Small intestine (tissue), 7 donors: Measurements from ENCODE around the gene TEKT1. TPM values are rescaled to one million over a fixed set of nuclear protein-coding genes. Genes with fewer than 3 reads are reported as not detected.
A peak's percentile ranks its signal among the peaks of the same experiment; 100 is the strongest.

ENCODE experiments used
- DNase-seq, 2 donors: peaks; one replicate each; pipeline versions ENCODE4 v3.0.0 to v3.0.0-alpha.2; 2013
- FAIRE-seq: peaks from 2 replicates; lab custom pipeline; 2012; peaks lifted over from hg19 to GRCh38; lab: Jason Lieb, UNC
- H3K27ac ChIP-seq, 3 donors: one replicate each; pipeline ENCODE4 v1.5.1; 2013; ENCODE audit warnings: low read length in 2 of 3, mild to moderate bottlenecking in 2 of 3, control low read depth in 1 of 3, inconsistent platforms in 1 of 3, low read depth in 1 of 3, moderate library complexity in 1 of 3
- H3K27me3 ChIP-seq, 3 donors: one replicate each; pipeline ENCODE4 v1.6.1; 2013; ENCODE audit warnings: low read length in 3 of 3, inconsistent platforms in 1 of 3; ENCODE audit not compliant: control insufficient read depth in 3 of 3, insufficient read depth in 3 of 3
- H3K36me3 ChIP-seq, 3 donors: one replicate each; pipeline ENCODE4 v1.6.1; 2013; ENCODE audit warnings: low read length in 3 of 3, inconsistent platforms in 1 of 3, low read depth in 1 of 3, mild to moderate bottlenecking in 1 of 3, moderate library complexity in 1 of 3; ENCODE audit not compliant: control insufficient read depth in 3 of 3, insufficient read depth in 2 of 3
- H3K4me1 ChIP-seq, 3 donors: one replicate each; pipeline ENCODE4 v1.6.1; 2013; ENCODE audit warnings: low read length in 2 of 3, inconsistent platforms in 1 of 3, low read depth in 1 of 3, mild to moderate bottlenecking in 1 of 3, moderate library complexity in 1 of 3; ENCODE audit not compliant: control insufficient read depth in 3 of 3, insufficient read depth in 2 of 3
- H3K4me3 ChIP-seq, 3 donors: one replicate each; pipeline ENCODE4 v1.5.1; 2013; ENCODE audit warnings: low read length in 3 of 3, control low read depth in 1 of 3, inconsistent platforms in 1 of 3, low read depth in 1 of 3, mild to moderate bottlenecking in 1 of 3, moderate library complexity in 1 of 3
- H3K9me3 ChIP-seq, 2 donors: one replicate each; pipeline ENCODE4 v1.6.1; 2013; ENCODE audit warnings: low read depth in 1 of 2, low read length in 1 of 2; ENCODE audit not compliant: control insufficient read depth in 2 of 2, insufficient read depth in 1 of 2
- WGBS, 3 donors: extraction: QIAGEN DNeasy Blood & Tissue Kit; methylation state at CpG; one replicate each; pipeline ENCODE4 v1.1.7; 2013; 5-methylcytosine and 5-hydroxymethylcytosine counted together
- polyA plus RNA-seq, 4 donors: library from polyadenylated mRNA; stranded (reverse) in 3 of 4; unstranded in 1 of 4; fragments of 200-250 nt in 3 of 4; fragments of 120-200 nt in 1 of 4; gene quantifications; one replicate each; pipeline versions ENCODE4 v1.2.1 to v1.2.3, GENCODE V29; 2013
- donor health status: healthy with polysubstance abuse.
- donor health status: control.
- donor health status: control.
- donor health status: Bipolar disorder and iron deficiency.
- donor health status: healthy.

TEKT1 gene
- polyA plus RNA-seq, 4 donors, result 0.16 TPM; not detected in 3

DNA sequence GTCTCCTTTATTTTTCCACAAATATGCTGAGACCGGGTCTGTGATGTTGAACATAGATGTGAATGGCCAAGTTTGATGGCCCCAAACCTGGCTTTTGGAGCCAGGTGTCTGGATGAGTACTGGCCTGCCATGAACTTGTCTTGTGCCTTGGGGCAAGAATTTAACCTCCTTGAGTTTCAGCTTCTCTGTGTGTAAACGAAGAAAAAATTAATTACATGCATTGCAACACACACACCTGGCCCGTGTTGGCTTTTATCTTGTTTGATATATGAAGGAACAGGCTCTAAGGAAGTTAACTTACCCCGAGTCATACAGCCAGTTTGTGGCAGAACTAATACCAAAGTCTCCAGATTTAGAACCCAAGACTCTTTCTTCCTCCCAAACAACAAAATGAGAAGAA, 42.4 kb downstream of the TEKT1 start:
- no peaks in the 10 kb centered on the region for H3K4me1 ChIP-seq
- no peak overlapping the region for H3K27ac ChIP-seq
- H3K36me3 ChIP-seq, result no peaks in the 10 kb centered on the region
- no peaks in the 10 kb centered on the region for H3K9me3 ChIP-seq
- peak in 1 of 2 donors; percentile 34 for DNase-seq
- no peak overlapping the region for H3K4me3 ChIP-seq
- WGBS, 3 donors, result 23 to 63% (median 46%) methylated on average over 4 of the region's 4 CpGs
- FAIRE-seq, result no peak
- peaks cover 0 to 7% (median 0%) of the 10 kb centered on the region in 3 donors for H3K27me3 ChIP-seq

DNA sequence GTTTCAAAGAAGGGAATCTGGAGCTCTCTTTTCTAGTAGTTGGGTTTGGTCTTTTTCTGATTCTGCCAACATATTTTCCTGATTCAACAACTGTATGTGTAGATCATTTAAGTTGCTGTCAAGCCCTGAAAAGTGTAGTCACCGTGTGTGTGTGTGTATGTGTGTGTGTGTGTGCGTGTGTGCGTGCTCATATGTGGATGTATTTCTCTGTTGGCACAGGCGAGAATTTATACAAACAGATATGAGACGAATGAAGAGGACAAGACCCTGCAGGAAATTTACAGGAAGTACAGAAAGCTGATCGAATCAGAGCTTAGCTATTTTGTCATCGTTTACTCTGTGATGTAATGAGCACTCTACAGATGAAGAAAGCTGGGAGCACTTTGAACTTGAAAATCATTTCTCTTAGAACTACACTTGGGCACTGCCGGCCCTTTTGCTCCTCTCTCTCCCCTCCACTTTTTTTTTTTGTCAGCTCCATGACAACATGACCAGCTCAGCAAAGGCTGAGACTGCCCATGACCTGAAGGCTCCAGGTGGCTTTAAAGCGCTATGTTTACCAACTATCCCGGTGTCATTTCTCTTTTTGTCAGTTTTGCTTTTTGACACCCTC, 44.3 kb downstream of the TEKT1 start:
- 45 to 48% (median 46%) methylated on average over 10 of the region's 10 CpGs for WGBS, 3 donors
- Histone ChIP-seq H3K9me3 (no peaks in the 10 kb centered on the region), H3K4me1 (no peaks in the 10 kb centered on the region), H3K27ac (no peak overlapping the region), H3K4me3 (no peak overlapping the region), H3K27me3 (peaks cover 0 to 7% (median 0%) of the 10 kb centered on the region in 3 donors), H3K36me3 (no peaks in the 10 kb centered on the region)
- DNase-seq (no peak), FAIRE-seq (no peak)

DNA sequence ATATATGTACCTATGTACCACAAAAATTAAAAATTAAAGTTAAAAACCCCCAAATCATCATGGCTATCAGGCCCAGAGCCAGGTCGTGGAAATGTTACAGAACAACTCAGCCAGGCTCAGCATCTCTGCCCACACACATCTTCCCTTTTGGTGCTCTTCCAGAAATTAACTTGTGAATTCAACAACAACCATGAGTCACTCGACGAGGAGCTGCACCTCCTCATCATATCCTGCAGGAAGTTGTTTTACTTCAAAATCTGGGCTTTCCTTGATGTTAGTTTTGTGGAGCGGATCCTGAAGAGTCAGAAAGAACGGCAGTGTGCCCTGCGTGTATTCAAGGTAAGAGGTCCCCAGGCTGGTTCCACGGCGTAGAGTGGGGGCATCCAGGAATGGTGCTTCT, 44.9 kb downstream of the TEKT1 start:
- FAIRE-seq (no peak), DNase-seq (no peak)
- 72 to 74% (median 73%) methylated on average over 8 of the region's 8 CpGs for WGBS, 3 donors

DNA sequence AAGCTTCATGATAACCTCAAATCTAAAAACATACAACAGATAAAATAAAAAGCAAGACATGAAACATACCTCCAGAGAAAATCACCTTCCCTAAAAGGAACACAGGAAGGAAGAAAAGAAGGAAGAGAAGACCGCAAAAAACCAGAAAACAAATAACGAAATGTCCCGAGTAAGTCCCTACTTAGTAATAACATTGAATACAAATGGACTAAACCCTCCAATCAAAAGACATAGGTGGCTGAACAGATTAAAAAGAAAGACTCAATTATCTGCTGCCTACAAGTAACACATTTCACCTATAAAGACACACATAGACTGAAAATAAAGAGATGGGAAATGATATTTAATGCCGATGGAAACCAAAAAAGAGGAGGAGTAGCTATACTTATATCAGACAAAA, 49.3 kb downstream of the TEKT1 start:
- Histone ChIP-seq H3K27ac (no peak overlapping the region), H3K36me3 (no peaks in the 10 kb centered on the region), H3K9me3 (peaks cover 0 to 10% of the 10 kb centered on the region in 2 donors), H3K27me3 (no peaks in the 10 kb centered on the region), H3K4me3 (no peak overlapping the region), H3K4me1 (peaks cover 0 to 3% (median 0%) of the 10 kb centered on the region in 3 donors)
- DNase-seq (no peak), FAIRE-seq (no peak)
- WGBS, 3 donors, result 85 to 95% (median 95%) methylated on average over 4 of the region's 4 CpGs

More for the DNA sequence above, 44.9 kb downstream of the TEKT1 start:
- Histone ChIP-seq H3K4me1 (no peaks in the 10 kb centered on the region), H3K36me3 (no peaks in the 10 kb centered on the region), H3K9me3 (no peaks in the 10 kb centered on the region), H3K27me3 (peaks cover 0 to 7% (median 0%) of the 10 kb centered on the region in 3 donors), H3K27ac (no peak overlapping the region), H3K4me3 (no peak overlapping the region)

DNA sequence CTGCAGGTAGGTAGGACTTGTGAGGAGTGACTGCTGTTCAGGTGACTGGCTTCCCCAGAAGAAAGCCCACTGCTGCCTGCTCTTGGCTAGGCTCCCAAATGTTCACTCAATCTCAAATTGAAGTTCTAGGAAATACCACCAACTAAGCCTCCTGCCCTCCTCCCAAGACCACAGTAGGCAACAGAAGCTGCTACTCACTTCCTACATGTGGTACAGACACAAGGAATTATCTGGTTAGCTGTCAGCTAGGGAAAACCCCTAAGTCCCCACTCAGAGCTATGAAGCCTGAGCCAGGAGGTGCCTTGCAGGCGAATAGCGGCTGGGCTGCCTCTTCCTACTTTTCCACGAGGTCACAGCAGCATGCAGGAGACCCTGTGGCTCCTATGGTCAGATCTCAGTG, 50.6 kb downstream of the TEKT1 start:
- no peak overlapping the region for H3K27ac ChIP-seq
- DNase-seq, result no peak
- no peak for FAIRE-seq
- H3K36me3 ChIP-seq, result no peaks in the 10 kb centered on the region
- peaks cover 0 to 3% (median 0%) of the 10 kb centered on the region in 3 donors for H3K4me1 ChIP-seq
- H3K9me3 ChIP-seq, result peaks cover 0 to 12% of the 10 kb centered on the region in 2 donors
- no peak overlapping the region for H3K4me3 ChIP-seq
- H3K27me3 ChIP-seq, result peaks cover 0 to 9% (median 0%) of the 10 kb centered on the region in 3 donors
- 70 to 82% (median 70%) methylated on average over 3 of the region's 3 CpGs for WGBS, 3 donors

DNA sequence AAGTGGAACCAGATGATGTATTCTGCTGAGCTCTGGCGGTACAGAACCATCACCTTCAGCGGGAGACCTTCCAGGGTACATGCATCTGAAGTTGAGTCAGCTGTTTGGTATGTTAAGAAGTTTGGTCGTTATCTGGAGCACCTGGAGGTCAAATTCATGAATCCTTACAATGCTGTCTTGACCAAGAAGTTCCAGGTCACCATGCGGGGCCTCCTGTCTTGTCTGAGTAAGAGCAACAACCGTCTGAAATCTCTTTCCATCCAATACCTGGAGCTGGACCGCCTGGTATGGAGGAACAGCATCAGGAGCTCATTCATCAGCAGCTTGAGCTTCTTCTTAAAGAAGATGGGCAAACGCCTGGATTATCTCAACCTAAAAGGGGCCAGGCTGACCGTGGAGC, 51.5 kb downstream of the TEKT1 start:
- H3K27ac ChIP-seq, result no peak overlapping the region
- peaks cover 0 to 16% of the 10 kb centered on the region in 2 donors for H3K9me3 ChIP-seq
- peaks cover 0 to 3% (median 0%) of the 10 kb centered on the region in 3 donors for H3K4me1 ChIP-seq
- no peak for DNase-seq
- peaks cover 0 to 14% (median 0%) of the 10 kb centered on the region in 3 donors for H3K27me3 ChIP-seq
- 75 to 83% (median 78%) methylated on average over 8 of the region's 8 CpGs for WGBS, 3 donors
- H3K4me3 ChIP-seq, result no peak overlapping the region
- no peaks in the 10 kb centered on the region for H3K36me3 ChIP-seq
- FAIRE-seq, result no peak

DNA sequence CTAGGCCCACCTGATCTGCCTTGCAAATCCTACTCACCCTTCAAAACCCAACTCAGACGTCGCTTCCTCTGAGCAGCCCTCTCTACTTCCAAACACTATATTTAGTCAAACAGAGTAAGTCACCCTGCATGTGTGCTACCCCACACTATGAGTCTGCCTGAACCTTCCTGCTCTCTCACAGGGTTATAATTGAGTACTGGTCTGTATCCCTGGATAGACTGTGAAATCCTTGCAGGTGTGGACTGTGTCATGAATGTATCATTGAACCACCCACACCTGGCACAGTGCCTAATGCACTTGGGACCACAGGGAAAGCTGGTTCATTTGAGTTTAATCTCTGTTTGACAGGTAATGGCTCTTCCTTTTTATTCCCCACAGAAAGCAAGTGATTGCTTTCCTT, 52.1 kb downstream of the TEKT1 start:
- peaks cover 0 to 21% of the 10 kb centered on the region in 2 donors for H3K9me3 ChIP-seq
- H3K4me3 ChIP-seq, result no peak overlapping the region
- H3K4me1 ChIP-seq, result peaks cover 0 to 3% (median 0%) of the 10 kb centered on the region in 3 donors
- H3K27me3 ChIP-seq, result peaks cover 0 to 14% (median 0%) of the 10 kb centered on the region in 3 donors
- peak; percentile 58 to 70 for DNase-seq
- H3K27ac ChIP-seq, result no peak overlapping the region
- H3K36me3 ChIP-seq, result no peaks in the 10 kb centered on the region
- FAIRE-seq, result no peak
- WGBS, 3 donors, result 53 to 76% (median 74%) methylated on average over 2 of the region's 2 CpGs

DNA sequence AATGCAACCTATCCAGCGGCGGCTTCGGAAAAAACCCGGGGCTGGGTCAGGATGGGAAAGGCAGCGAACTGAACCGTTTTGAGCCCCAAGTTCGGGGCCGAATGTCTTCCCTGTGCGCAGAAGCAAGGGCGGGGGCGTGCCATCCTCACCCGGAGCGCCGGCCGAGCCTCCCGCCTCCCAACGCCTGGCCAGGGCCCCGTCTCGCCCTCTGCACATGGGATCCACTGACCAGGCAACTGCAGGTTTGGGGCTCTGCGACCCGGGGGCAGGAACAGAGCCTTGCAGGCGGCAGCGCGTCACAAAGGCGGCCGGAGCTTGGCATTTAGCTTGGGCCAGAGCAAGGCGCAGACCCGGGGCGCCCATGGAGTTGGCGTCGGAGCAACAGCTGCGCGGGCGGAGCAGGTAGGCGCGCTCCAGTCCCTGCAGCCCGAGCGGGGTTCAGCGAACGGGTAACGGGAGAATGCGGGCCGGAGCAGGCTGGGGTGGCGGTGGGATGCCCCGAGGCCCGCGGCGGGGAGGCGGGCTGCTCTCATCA, 55.6 kb downstream of the TEKT1 start, which contains the start of gene FBXO39:
Gene FBXO39 (plus strand): TSS at position 345 of the 535 bp plus-strand sequence. CDS start 3,654 bp downstream, outside the sequence.
- WGBS, 3 donors, result 6 to 11% (median 10%) methylated on average over 32 to 49 of the region's 49 CpGs
- peaks cover 0 to 24% of the 10 kb centered on the region in 2 donors for H3K9me3 ChIP-seq
- no peak within 1 kb of the TSS for H3K27ac ChIP-seq
- H3K36me3 ChIP-seq, result peaks cover 9 to 22% (median 9%) of the 10 kb centered on the region in 3 donors
- FAIRE-seq (no peak), DNase-seq (no peak)
- H3K4me1 ChIP-seq, result peaks cover 0 to 3% (median 0%) of the 10 kb centered on the region in 3 donors
- peaks cover 0 to 14% (median 0%) of the 10 kb centered on the region in 3 donors for H3K27me3 ChIP-seq
- H3K4me3 ChIP-seq, result no peak within 1 kb of the TSS
